ENCODE measurements around the gene SVIL. TPM values are rescaled to one million over a fixed set of nuclear protein-coding genes. Genes with fewer than 3 reads are reported as not detected.

Gene SVIL
- total and polyA plus RNA-seq, 11 donors: 95.2 to 589 (median 355) TPM

DNA sequence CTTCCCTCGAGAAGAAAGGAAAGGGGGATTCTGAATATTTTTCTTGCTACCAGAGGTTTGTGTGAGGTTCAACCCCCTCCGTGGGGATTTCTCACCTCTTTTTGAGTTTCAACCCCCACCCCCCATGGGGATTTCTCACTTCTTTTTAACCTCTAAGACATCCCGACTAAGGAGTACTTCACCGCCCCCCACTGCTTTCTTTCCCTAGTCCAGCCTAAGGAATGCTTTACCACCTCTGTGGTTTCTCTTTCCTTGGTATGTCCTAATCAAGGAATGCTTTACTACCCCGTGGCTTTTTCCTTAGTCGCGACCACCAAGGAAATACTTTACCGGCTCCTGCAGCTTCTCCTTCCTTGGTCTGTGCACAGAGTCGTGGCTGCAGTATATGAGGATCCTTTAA, 196.5 kb downstream of the SVIL start:
- intact Hi-C loops (cut with DNase I): no loop called here
- peaks cover 0 to 10% (median 0%) of the 10 kb centered on the region in 12 donors for H3K4me1 ChIP-seq
- no peak overlapping the region for H3K27ac ChIP-seq
- DNase-seq (no peak), ATAC-seq (no peak)
- peaks cover 0 to 38% (median 15%) of the 10 kb centered on the region in 12 donors for H3K9me3 ChIP-seq
- no peak for TF ChIP-seq POLR2A (IDR thresholded peaks at IDR 0.05)
- TF ChIP-seq, protein P1, sequence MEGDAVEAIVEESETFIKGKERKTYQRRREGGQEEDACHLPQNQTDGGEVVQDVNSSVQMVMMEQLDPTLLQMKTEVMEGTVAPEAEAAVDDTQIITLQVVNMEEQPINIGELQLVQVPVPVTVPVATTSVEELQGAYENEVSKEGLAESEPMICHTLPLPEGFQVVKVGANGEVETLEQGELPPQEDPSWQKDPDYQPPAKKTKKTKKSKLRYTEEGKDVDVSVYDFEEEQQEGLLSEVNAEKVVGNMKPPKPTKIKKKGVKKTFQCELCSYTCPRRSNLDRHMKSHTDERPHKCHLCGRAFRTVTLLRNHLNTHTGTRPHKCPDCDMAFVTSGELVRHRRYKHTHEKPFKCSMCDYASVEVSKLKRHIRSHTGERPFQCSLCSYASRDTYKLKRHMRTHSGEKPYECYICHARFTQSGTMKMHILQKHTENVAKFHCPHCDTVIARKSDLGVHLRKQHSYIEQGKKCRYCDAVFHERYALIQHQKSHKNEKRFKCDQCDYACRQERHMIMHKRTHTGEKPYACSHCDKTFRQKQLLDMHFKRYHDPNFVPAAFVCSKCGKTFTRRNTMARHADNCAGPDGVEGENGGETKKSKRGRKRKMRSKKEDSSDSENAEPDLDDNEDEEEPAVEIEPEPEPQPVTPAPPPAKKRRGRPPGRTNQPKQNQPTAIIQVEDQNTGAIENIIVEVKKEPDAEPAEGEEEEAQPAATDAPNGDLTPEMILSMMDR (IDR thresholded peaks at IDR 0.05): no peak
- H3K4me3 ChIP-seq: no peak overlapping the region
- H3K36me3 ChIP-seq: no peaks in the 10 kb centered on the region
- WGBS, 4 donors: 89 to 91% (median 90%) methylated on average over 9 of the region's 9 CpGs
- H3K27me3 ChIP-seq: no peaks in the 10 kb centered on the region

- Histone ChIP-seq H3K4me1 (peaks cover 0 to 10% (median 0%) of the 10 kb centered on the region in 12 donors), H3K27ac (no peak overlapping the region), H3K36me3 (no peaks in the 10 kb centered on the region), H3K9me3 (peaks cover 0 to 38% (median 15%) of the 10 kb centered on the region in 12 donors), H3K4me3 (no peak overlapping the region), H3K27me3 (no peaks in the 10 kb centered on the region)
- WGBS, 4 donors: 88 to 98% (median 95%) methylated on average over 2 of the region's 2 CpGs
- TF ChIP-seq, protein P1 (IDR thresholded peaks at IDR 0.05): no peak
- no peak for TF ChIP-seq POLR2A (IDR thresholded peaks at IDR 0.05)
- no peak for DNase-seq
- no peak for ATAC-seq
- intact Hi-C loops (cut with DNase I): no loop called here
Measured at GRCh38 chr10:29437871-29438270, 196.9 kb downstream of the SVIL start.

DNA sequence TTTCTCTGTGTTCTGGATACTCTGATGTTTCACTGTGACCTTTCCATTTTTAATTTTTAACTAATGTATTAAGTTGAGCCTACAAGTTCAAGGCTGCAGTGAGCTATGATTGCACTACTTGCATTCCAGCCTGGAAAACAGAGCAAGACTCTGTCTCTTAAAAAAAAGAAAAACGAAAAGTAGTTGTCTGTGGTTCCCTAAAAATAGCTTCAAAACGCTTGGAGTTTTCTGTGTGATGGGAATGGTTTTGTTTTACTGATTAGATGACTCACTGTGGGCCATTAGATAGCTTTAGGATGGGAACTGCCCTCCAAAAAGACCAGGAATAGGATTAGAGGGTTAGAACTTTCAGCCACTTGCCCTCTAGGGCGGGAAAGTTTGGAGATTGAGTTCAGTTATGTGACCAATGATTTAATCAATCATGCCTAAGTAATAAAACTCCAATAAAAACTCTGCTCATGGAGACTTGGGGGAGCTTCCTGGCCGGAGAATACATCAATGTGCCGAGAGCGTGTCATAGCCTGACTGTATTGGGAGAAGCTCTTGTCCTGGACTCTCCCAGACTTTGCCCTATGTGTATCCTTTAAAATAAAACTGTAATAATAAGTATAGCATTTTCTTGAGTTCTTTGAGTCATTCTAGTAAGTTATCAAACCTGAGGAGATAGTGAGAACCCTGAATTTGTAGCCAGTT, 198.8 kb downstream of the SVIL start:
- no peaks in the 10 kb centered on the region for H3K36me3 ChIP-seq
- H3K4me1 ChIP-seq: peaks cover 0 to 14% (median 0%) of the 10 kb centered on the region in 12 donors
- TF ChIP-seq, protein P1 (IDR thresholded peaks at IDR 0.05): no peak
- TF ChIP-seq POLR2A (IDR thresholded peaks at IDR 0.05): no peak
- no peak for DNase-seq
- no peak overlapping the region for H3K27ac ChIP-seq
- WGBS, 4 donors: 73 to 80% (median 76%) methylated on average over 6 of the region's 6 CpGs
- ATAC-seq: no peak
- H3K27me3 ChIP-seq: no peaks in the 10 kb centered on the region
- no peak overlapping the region for H3K4me3 ChIP-seq
- H3K9me3 ChIP-seq: peaks cover 0 to 38% (median 15%) of the 10 kb centered on the region in 12 donors
- intact Hi-C loops (cut with DNase I): no loop called here

DNA sequence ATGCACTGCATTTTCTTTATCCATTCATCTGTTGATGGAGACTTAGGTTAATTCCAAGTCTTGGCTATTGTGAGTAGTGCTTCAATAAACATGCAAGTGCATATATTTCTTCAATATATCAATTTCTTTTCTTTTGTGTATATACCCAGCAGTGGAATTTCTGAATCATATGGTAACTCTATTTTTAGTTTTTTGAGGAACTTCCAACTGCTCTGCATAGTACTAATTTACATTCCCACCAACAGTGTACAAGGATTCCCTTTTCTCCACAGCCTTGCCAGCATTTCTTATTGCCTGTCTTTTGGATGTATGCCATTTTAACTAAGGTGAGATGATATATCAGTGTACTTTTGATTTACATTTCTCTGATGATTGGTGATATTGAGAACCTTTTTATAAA, 200.7 kb downstream of the SVIL start:
- ATAC-seq (no peak), DNase-seq (no peak)
- no peak for TF ChIP-seq POLR2A (IDR thresholded peaks at IDR 0.05)
- TF ChIP-seq, protein P1 (IDR thresholded peaks at IDR 0.05): no peak
- intact Hi-C loops (cut with DNase I): no loop called here
- no peak overlapping the region for H3K27ac ChIP-seq
- no peak overlapping the region for H3K4me3 ChIP-seq
- H3K27me3 ChIP-seq: no peaks in the 10 kb centered on the region
- H3K36me3 ChIP-seq: peaks cover 0 to under 1% (median 0%) of the 10 kb centered on the region in 9 donors
- peaks cover 0 to 34% (median 11%) of the 10 kb centered on the region in 12 donors for H3K9me3 ChIP-seq
- peaks cover 0 to 14% (median 1%) of the 10 kb centered on the region in 12 donors for H3K4me1 ChIP-seq

Data from heart left ventricle (tissue), 16 donors.